G401 (cell line): ENCODE data around the gene TRIM2. TPM values are rescaled to one million over a fixed set of nuclear protein-coding genes. Genes with fewer than 3 reads are reported as not detected.
"Not testable (repeated sequence)": the region's sequence is repeated elsewhere in the genome, so short reads cannot be mapped to it uniquely, and the experiment has no call there.

Experiments used
- DNase-seq: peaks from one replicate; pipeline ENCODE4 v3.0.0-alpha.2; 2015; ENCODE audit warnings: low spot score
- in situ Hi-C: cut with HindIII; loops from 2 replicates; pipeline ENCODE4 v1.10.0; 2016; ENCODE audit warnings: low sequenced_read_pairs, mixed read lengths
- total RNA-seq: library from RNA; depleted of rRNA; stranded (reverse); fragments of >200 nt; shearing (Covaris generic); gene quantifications from 2 replicates; pipeline ENCODE4 v1.2.3, GENCODE V29; 2014; rRNA removed

The TRIM2 gene
- 0.44 and 0.62 TPM in 2 replicates for total RNA-seq

DNA sequence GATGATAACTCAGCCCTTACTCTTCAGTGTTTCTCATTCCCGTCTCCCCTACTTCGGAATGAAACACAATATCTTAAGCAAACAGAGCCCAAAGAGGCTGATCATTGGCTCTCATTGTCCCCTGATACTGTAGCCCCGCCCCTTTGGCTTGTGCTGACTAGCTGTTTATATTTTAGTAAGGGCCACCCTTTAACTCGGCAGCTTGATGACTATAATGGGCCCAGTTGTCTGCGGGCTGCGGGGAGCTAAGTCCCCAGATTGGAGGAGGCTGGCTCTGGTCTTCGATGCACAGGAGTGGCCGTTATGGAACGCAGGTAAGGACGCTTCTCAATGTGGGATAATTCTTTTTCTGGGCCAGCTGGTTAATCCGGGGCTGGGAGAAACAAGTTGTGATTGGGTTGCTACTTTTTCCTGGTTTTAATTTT is at the start of gene TRIM2:
Gene TRIM2, plus strand, starts transcription at position 197 of the 425 bp plus-strand sequence. Its CDS starts 88 bp downstream, at position 285.
- no peak for DNase-seq
- in situ Hi-C loops, result no loop called here

DNA sequence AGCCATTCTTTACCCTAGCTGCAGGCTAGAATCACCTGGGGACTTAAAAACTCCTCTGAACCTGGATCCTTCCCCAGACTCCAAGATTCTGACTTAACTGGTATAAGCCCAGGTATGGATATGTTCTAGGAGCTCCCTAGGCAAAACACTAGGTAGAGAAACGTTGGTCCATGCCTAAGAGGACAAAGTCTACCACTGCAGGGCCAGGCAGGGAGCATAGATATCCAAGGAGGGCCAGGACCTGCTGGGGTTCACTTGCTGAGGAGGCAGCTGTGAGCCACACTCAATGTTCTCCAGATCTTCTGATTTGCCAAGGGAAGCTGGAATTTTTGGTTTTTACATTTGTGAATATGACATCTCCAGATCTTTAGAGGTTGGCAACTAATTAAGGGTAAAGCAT is 48.6 kb upstream of the TRIM2 start:
- DNase-seq, result no peak
- in situ Hi-C loops, result no loop called here

GRCh38 chr4:153156263-153156662 is 48.0 kb upstream of the TRIM2 start:
- in situ Hi-C loops, result no loop called here
- no peak for DNase-seq

DNA sequence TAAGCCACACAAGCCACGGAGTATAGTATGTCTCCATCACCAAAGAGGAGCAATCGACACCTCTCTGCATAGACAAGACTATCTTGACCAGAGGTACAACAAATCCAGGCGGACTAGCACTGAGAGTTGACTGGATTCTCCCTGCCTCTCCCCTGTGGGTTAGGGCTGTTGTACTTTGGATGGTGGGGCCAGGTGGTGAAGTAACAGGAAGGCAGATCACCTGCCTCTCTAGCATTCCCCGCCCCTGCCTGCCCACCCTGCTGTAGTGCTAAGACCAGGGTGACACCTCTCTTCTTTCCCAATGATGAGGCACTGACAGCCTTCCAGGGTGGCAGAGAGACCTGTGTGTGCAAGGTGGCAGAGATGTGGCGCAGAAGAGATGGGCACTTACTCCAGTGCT is 47.5 kb upstream of the TRIM2 start:
- in situ Hi-C loops, result no loop called here
- DNase-seq, result no peak

- in situ Hi-C loops, result no loop called here
These were observed 45.2 kb upstream of the TRIM2 start for GRCh38 chr4:153159016-153159415.

GRCh38 chr4:153159728-153160221 is 44.5 kb upstream of the TRIM2 start:
- DNase-seq, result no peak
- in situ Hi-C loops, result no loop called here

More at GRCh38 chr4:153159016-153159415, 45.2 kb upstream of the TRIM2 start:
- DNase-seq, result no peak

DNA sequence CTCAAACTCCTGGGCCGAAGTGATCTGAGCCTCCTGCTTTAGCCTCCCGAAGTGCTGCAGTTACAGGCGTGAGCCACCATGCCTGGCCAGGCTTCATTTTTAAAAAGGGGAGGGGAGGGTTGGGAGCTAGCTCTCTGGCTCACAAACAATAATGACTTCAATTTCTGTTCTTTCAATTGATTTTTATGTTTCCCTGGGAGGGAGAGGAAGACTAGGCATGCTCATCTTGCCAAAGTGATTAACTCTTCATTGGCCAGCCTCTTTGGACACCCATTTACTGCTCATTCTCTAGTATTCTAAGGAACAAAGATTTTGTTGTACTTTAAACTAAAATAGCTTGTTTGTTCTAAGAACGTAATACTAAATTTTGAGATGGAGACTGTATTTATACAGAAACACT is 43.4 kb upstream of the TRIM2 start:
- DNase-seq, result no peak
- in situ Hi-C loops, result no loop called here

GRCh38 chr4:153161226-153161963 is 42.8 kb upstream of the TRIM2 start:
- DNase-seq, result no peak
- in situ Hi-C loops, result no loop called here

- in situ Hi-C loops, DNase-seq: not testable (repeated sequence)
These were observed 39.0 kb upstream of the TRIM2 start for GRCh38 chr4:153165236-153165635.

GRCh38 chr4:153166716-153167501 is 37.3 kb upstream of the TRIM2 start:
- in situ Hi-C loops, result no loop called here

DNA sequence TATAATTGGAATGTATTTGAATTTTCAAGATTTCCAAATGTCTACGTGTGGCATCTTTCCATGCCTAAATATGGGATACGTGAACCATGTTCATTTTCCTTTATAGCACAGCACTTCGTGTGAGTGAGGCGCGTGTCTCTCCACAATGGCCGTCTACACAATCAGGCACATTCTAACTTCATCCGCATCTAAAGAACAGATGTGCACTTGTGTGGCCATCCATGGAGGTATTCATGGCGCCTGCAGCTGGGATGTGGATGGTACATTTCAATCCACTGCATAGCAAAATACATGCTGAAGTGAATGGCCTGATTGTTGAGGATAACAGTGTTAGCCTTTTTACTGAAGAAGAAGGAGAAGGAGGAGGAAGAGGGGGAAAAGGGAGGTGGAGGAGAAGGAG is 34.5 kb upstream of the TRIM2 start:
- peak; percentile 6 for DNase-seq
- in situ Hi-C loops, result no loop called here

More at GRCh38 chr4:153166716-153167501, 37.3 kb upstream of the TRIM2 start:
- no peak for DNase-seq

GRCh38 chr4:153170407-153170806 is 33.8 kb upstream of the TRIM2 start:
- in situ Hi-C loops, result no loop called here
- no peak for DNase-seq

DNA sequence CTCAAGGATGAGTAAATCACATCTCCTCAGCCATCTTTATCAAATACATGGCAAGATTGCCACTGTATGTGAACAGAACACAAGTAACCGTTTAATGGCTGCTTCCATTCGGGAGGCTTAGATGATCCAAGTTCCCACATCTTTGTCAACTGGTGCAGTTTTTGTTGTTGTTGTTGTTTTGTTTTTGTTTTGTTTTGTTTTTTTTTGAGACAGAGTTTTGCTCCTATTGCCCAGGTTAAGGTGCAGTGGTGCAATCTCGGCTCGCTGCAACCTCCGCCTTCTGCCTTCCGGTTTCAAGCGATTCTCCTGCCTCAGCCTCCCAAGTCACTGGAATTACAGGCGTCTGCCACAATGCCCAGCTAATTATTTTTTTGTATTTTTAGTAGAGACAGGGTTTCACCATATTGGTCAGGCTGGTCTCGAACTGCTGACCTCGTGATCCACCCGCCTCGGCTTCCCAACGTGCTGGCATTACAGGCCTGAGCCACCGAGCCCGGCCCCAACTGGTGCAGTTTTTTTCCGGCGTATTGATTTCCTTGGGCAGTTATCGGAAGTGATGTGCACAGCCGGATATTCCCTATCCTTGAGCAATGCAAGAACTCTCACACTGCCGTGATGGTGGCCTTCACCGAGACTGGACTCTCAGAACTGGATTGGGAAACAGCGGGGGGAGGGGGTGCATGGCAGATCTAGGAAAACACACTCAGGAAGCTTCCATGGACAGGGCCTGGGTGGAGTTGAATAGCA is 29.2 kb upstream of the TRIM2 start:
- in situ Hi-C loops, result no loop called here
- no peak for DNase-seq

DNA sequence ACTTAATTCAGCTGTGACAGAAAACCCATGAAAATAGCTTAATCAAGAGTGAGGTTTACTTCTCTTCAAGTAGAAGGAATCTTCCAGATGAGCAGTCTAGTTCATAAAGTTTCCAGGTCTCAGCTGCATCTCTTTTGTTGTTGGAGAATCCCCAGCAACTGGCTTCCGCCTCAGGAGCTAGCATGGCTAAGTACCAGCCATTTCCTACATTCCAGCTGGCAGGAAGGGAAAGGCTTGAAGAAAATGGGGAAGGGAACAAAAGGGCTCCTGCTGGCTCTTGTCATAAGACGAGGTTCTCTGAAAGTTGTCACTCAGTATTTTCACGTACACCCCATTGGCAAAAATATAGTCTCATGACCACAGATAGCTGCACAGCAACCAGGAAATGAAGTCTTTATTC is 27.3 kb upstream of the TRIM2 start:
- no peak for DNase-seq
- in situ Hi-C loops, result no loop called here

GRCh38 chr4:153177841-153178240 is 26.4 kb upstream of the TRIM2 start:
- in situ Hi-C loops, result no loop called here
- DNase-seq, result no peak

GRCh38 chr4:153179100-153179499 is 25.1 kb upstream of the TRIM2 start:
- DNase-seq, result no peak
- in situ Hi-C loops, result no loop called here

GRCh38 chr4:153181293-153181692 is 22.9 kb upstream of the TRIM2 start:
- in situ Hi-C loops, result no loop called here
- DNase-seq, result no peak

- in situ Hi-C loops, result no loop called here
- DNase-seq, result no peak
These were observed 22.5 kb upstream of the TRIM2 start for GRCh38 chr4:153181700-153182099.

DNA sequence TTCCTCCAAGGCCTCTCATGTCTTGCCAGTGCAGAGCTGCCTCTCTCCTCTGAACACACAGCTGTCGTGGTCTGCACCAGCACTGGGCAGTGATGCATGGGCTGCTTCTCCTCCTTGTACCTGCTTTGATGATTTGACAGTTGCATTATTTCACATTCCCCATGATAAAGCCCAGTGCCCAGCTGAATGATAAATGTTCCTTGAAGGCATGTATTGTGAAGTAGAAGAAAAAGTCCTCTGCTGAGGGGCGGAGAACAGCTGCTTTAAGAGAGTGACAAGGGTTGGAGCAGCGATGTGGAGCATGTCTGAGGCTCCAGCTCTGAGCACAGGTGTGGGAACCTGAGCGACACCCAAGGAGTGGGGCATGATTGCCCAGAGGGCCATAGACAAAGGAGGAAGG is 21.1 kb upstream of the TRIM2 start:
- in situ Hi-C loops, result no loop called here
- DNase-seq, result no peak
